PC-9 (cell line): ENCODE measurements around the gene STYK1. TPM values are rescaled to one million over a fixed set of nuclear protein-coding genes. Genes with fewer than 3 reads are reported as not detected.

Source experiments
- BruUV-seq: library from RNA; stranded (reverse); fragments of 400-500 nt; replicated peaks from 2 replicates; lab custom pipeline; 2021; lab: Mats Ljungman, UMichigan
- CTCF ChIA-PET: fragments of 300-600 bp; sonication (Branson Sonifier 250); formaldehyde crosslinking; loops from one replicate; lab custom pipeline; 2022; ENCODE audit warnings: antibody characterized with exemption; lab: Charles Lee
- POLR2A ChIA-PET: fragments of 300-600 bp; sonication (Branson Sonifier 250); formaldehyde crosslinking; loops from one replicate; lab custom pipeline; 2022; ENCODE audit warnings: antibody characterized with exemption; ENCODE audit not compliant: unreplicated experiment; lab: Charles Lee
- DNase-seq, 2 experiments: peaks; one replicate each; pipeline versions ENCODE4 v3.0.0 to v3.0.0-alpha.2; 2015 to 2022; ENCODE audit warnings: mixed read lengths in 1 of 2
- H2AFZ ChIP-seq: fragments of 200-600 bp; sonication (generic); 2 replicates; pipeline ENCODE4 v1.8.1; 2017; ENCODE audit warnings: antibody characterized with exemption
- H3F3A ChIP-seq: fragments of 200-600 bp; sonication (generic); 2 replicates; pipeline ENCODE4 v1.8.1; 2017; ENCODE audit warnings: antibody characterized with exemption, mild to moderate bottlenecking, low read depth; ENCODE audit not compliant: insufficient read depth
- H3K27ac ChIP-seq: fragments of 200-600 bp; sonication (generic); 2 replicates; pipeline ENCODE4 v1.6.1; 2016; ENCODE audit warnings: mixed run types
- H3K27me3 ChIP-seq: fragments of 200-600 bp; sonication (generic); 2 replicates; pipeline ENCODE4 v1.6.1; 2016; ENCODE audit warnings: low read depth, mixed run types; ENCODE audit not compliant: insufficient read depth
- H3K36me3 ChIP-seq: fragments of 200-600 bp; sonication (generic); 2 replicates; pipeline ENCODE4 v1.6.1; 2016; ENCODE audit warnings: low read depth, mixed run types
- H3K4me1 ChIP-seq: fragments of 200-600 bp; sonication (generic); replicated peaks from 2 replicates; pipeline ENCODE4 v1.6.1; 2016; ENCODE audit warnings: mixed run types; ENCODE audit not compliant: insufficient read depth
- H3K4me2 ChIP-seq: fragments of 200-600 bp; sonication (generic); 2 replicates; pipeline ENCODE4 v1.6.1; 2017; ENCODE audit warnings: mixed run types
- H3K4me3 ChIP-seq: fragments of 200-600 bp; sonication (generic); 2 replicates; pipeline ENCODE4 v1.6.1; 2016; ENCODE audit warnings: mixed run types
- H3K79me2 ChIP-seq: fragments of 200-600 bp; sonication (generic); 2 replicates; pipeline ENCODE4 v1.6.1; 2017; ENCODE audit warnings: low read depth, mixed run types
- H3K9me2 ChIP-seq: fragments of 200-600 bp; sonication (generic); 2 replicates; pipeline ENCODE4 v1.8.1; 2017; ENCODE audit warnings: mild to moderate bottlenecking; ENCODE audit not compliant: insufficient read depth
- H3K9me3 ChIP-seq: fragments of 200-600 bp; sonication (generic); 2 replicates; pipeline ENCODE4 v1.8.1; 2016; ENCODE audit warnings: low read depth; ENCODE audit not compliant: insufficient read depth
- H4K20me1 ChIP-seq: fragments of 200-600 bp; sonication (generic); 2 replicates; pipeline ENCODE4 v1.8.1; 2017; ENCODE audit not compliant: insufficient read depth
- CTCF ChIP-seq: fragments of 200-600 bp; sonication (generic); conservative IDR thresholded peaks from 2 replicates; pipeline ENCODE4 v1.6.1; 2017; ENCODE audit warnings: mixed run types, antibody characterized with exemption, mild to moderate bottlenecking, moderate library complexity
- EZH2 ChIP-seq: fragments of 200-600 bp; sonication (generic); IDR thresholded peaks from 2 replicates; pipeline ENCODE4 v1.8.0; 2017; ENCODE audit warnings: antibody characterized with exemption, low read depth
- intact Hi-C: fragments of 100-400 bp; cut with micrococcal nuclease; formaldehyde crosslinking; loops from one replicate; pipeline ENCODE4 v1.10.0; 2022; ENCODE audit not compliant: unreplicated experiment
- total RNA-seq: library from RNA; stranded (reverse); gene quantifications from 2 replicates; pipeline ENCODE4 v1.2.3, GENCODE V29; 2021

STYK1 gene
- total RNA-seq, 1 experiment from 2014 or later, result 16.9 TPM

- POLR2A ChIA-PET, result no interaction called here
Measured at GRCh38 chr12:10689146-10689545, 15.3 kb upstream of the STYK1 start.

GRCh38 chr12:10688042-10688441 is 14.2 kb upstream of the STYK1 start:
- Histone ChIP-seq H3K9me2 (no peaks in the 10 kb centered on the region), H3K27ac (no peak overlapping the region), H3F3A (peaks cover 10% of the 10 kb centered on the region; the same call in 1 of the 2 replicates), H3K36me3 (no peaks in the 10 kb centered on the region), H4K20me1 (no peaks in the 10 kb centered on the region), H2AFZ (no peak overlapping the region), H3K27me3 (no peaks in the 10 kb centered on the region), H3K79me2 (no peaks in the 10 kb centered on the region), H3K9me3 (no peaks in the 10 kb centered on the region), H3K4me2 (no peak overlapping the region), H3K4me3 (no peak overlapping the region), H3K4me1 (no peaks in the 10 kb centered on the region)
- intact Hi-C loops, result no loop called here
- CTCF ChIA-PET, result no interaction called here
- BruUV-seq, result no TSS peak
- POLR2A ChIA-PET, result no interaction called here
- no peak for DNase-seq
- TF ChIP-seq CTCF, result no peak
- no peak for TF ChIP-seq EZH2

More at GRCh38 chr12:10689146-10689545, 15.3 kb upstream of the STYK1 start:
- Histone ChIP-seq H3K36me3 (no peaks in the 10 kb centered on the region), H3K27ac (no peak overlapping the region), H4K20me1 (no peaks in the 10 kb centered on the region), H3K4me2 (no peak overlapping the region), H2AFZ (no peak overlapping the region), H3F3A (peaks cover 10% of the 10 kb centered on the region), H3K4me3 (no peak overlapping the region), H3K79me2 (no peaks in the 10 kb centered on the region), H3K9me3 (no peaks in the 10 kb centered on the region), H3K27me3 (no peaks in the 10 kb centered on the region), H3K4me1 (no peaks in the 10 kb centered on the region), H3K9me2 (no peaks in the 10 kb centered on the region)
- CTCF ChIA-PET, result no interaction called here
- TF ChIP-seq EZH2 (no peak), CTCF (no peak)
- no peak for DNase-seq
- intact Hi-C loops, result no loop called here
- BruUV-seq, result no TSS peak

GRCh38 chr12:10672231-10672868 is 1.5 kb downstream of the STYK1 start:
- Histone ChIP-seq H3K9me2 (no peaks in the 10 kb centered on the region), H3K36me3 (no peaks in the 10 kb centered on the region), H3K27ac (0 out of 2 replicates have a peak overlapping the region, but pooled peaks have one; percentile 77), H3K9me3 (no peaks in the 10 kb centered on the region), H4K20me1 (no peaks in the 10 kb centered on the region; the same call in 1 of the 2 replicates), H3K27me3 (no peaks in the 10 kb centered on the region), H2AFZ (peak overlapping the region; percentile 96; the same call in 1 of the 2 replicates), H3K4me1 (peaks cover 11% of the 10 kb centered on the region; the same call in 1 of the 2 replicates), H3K79me2 (peaks cover 15% of the 10 kb centered on the region; the same call in 1 of the 2 replicates), H3K4me3 (peak overlapping the region; percentile 76), H3K4me2 (peak overlapping the region; percentile 82), H3F3A (peaks cover 11% of the 10 kb centered on the region)
- ChIA-PET CTCF (interaction anchor here (0.5 to 1.1 kb wide), 3 partner anchors 54 to 930 kb away, joined by 3 read pairs; no protein-coding TSS in a partner anchor), POLR2A (interaction anchor here (0.7 kb wide), 1 partner anchor 1389 kb away, joined by 4 read pairs; no protein-coding TSS in a partner anchor)
- DNase-seq, result peak; percentile 33 to 42
- BruUV-seq, result TSS peak; percentile 32
- TF ChIP-seq CTCF (no peak), EZH2 (no peak)
- intact Hi-C loops, result loop anchor here (5.0 kb wide), 2 partner anchors 640 to 920 kb away; partner anchors contain the start of gene CLEC9A
